Activated CD8-positive, alpha-beta T cell treated with anti-CD3 and anti-CD28 coated beads for 36 hours (primary cell): ENCODE data around the gene ZCCHC24. TPM values are rescaled to one million over a fixed set of nuclear protein-coding genes. Genes with fewer than 3 reads are reported as not detected.

Experiments
- ATAC-seq: fragments of 200-7000 bp; cut with Tn5 transposase; one replicate; pipeline ENCODE4 v1.10.0; 2021; ENCODE audit warnings: mild to moderate bottlenecking, moderate library complexity
- CTCF ChIA-PET: fragments of 350-600 bp; sonication (Branson Sonifier 250); formaldehyde crosslinking; loops from one replicate; lab custom pipeline; 2021; ENCODE audit warnings: antibody characterized with exemption; lab: Charles Lee
- POLR2A ChIA-PET: fragments of 350-600 bp; sonication (Branson Sonifier 250); formaldehyde crosslinking; loops from one replicate; lab custom pipeline; 2021; ENCODE audit warnings: antibody characterized with exemption; lab: Charles Lee
- DNase-seq: peaks from one replicate; pipeline ENCODE4 v3.0.0-alpha.2; 2020
- H3K27ac Mint-ChIP-seq: one replicate; pipeline ENCODE4 v1.8.0; 2021; ENCODE audit warnings: mild to moderate bottlenecking, mixed read lengths
- H3K27me3 Mint-ChIP-seq: one replicate; pipeline ENCODE4 v1.8.0; 2021; ENCODE audit warnings: mixed read lengths
- H3K36me3 Mint-ChIP-seq: one replicate; pipeline ENCODE4 v1.8.0; 2021; ENCODE audit warnings: low read depth, mixed read lengths
- H3K4me1 Mint-ChIP-seq: one replicate; pipeline ENCODE4 v1.8.0; 2021; ENCODE audit warnings: low read depth, mixed read lengths
- H3K4me3 Mint-ChIP-seq: one replicate; pipeline ENCODE4 v1.8.0; 2021; ENCODE audit warnings: mild to moderate bottlenecking, moderate library complexity, mixed read lengths
- H3K9me3 Mint-ChIP-seq: one replicate; pipeline ENCODE4 v1.8.0; 2021; ENCODE audit warnings: mixed read lengths
- intact Hi-C: fragments of 100-400 bp; cut with micrococcal nuclease; formaldehyde crosslinking; loops from one replicate; pipeline ENCODE4 v1.10.0; 2022
- total RNA-seq, 2 experiments: library from RNA; stranded (reverse); gene quantifications; one replicate each; pipeline ENCODE4 v1.2.3, GENCODE V29; 2021
- TF ChIP-seq, protein P1 (sequence below): fragments of 200-600 bp; IDR thresholded peaks from one replicate; pipeline ENCODE4 v1.8.0; 2022; ENCODE audit warnings: antibody characterized with exemption, mild to moderate bottlenecking

ZCCHC24 gene
- total RNA-seq, 2 experiments from 2014 or later, result 1.0 to 1.7 TPM

DNA sequence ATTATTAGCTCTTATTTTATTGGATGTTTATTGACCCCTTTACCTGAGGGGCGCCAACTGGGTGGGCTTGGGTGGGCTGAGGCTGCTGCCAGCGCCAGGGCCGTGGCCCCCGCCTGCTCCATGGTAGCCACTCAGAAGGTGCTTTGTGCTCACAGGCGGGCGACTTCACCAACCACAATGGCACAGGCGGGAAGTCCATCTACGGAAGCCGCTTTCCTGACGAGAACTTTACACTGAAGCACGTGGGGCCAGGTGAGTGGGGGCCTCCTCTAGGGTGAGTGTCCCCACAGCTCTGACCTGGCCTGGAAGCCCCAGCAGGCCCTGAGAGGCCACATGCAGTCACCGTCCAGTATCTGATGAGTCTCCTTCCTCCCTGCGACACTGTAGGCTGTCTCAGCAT lies 94.1 kb downstream of the ZCCHC24 start:
- TF ChIP-seq, protein P1, sequence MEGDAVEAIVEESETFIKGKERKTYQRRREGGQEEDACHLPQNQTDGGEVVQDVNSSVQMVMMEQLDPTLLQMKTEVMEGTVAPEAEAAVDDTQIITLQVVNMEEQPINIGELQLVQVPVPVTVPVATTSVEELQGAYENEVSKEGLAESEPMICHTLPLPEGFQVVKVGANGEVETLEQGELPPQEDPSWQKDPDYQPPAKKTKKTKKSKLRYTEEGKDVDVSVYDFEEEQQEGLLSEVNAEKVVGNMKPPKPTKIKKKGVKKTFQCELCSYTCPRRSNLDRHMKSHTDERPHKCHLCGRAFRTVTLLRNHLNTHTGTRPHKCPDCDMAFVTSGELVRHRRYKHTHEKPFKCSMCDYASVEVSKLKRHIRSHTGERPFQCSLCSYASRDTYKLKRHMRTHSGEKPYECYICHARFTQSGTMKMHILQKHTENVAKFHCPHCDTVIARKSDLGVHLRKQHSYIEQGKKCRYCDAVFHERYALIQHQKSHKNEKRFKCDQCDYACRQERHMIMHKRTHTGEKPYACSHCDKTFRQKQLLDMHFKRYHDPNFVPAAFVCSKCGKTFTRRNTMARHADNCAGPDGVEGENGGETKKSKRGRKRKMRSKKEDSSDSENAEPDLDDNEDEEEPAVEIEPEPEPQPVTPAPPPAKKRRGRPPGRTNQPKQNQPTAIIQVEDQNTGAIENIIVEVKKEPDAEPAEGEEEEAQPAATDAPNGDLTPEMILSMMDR, result no peak
- Mint-ChIP-seq H3K36me3 (peaks cover 75% of the 10 kb centered on the region), H3K4me1 (peaks cover 52% of the 10 kb centered on the region), H3K27ac (no peak overlapping the region), H3K27me3 (no peaks in the 10 kb centered on the region), H3K4me3 (no peak overlapping the region), H3K9me3 (no peaks in the 10 kb centered on the region)
- ATAC-seq, result no peak
- intact Hi-C loops, result loop anchor here (5.0 kb wide), 1 partner anchor 34 kb away; no protein-coding TSS in a partner anchor
- DNase-seq, result no peak
- ChIA-PET CTCF (no interaction called here), POLR2A (interaction anchor here (2.3 to 13.2 kb wide), 3 partner anchors 33 to 108 kb away, joined by 9 to 155 read pairs (median 26); no protein-coding TSS in a partner anchor)

DNA sequence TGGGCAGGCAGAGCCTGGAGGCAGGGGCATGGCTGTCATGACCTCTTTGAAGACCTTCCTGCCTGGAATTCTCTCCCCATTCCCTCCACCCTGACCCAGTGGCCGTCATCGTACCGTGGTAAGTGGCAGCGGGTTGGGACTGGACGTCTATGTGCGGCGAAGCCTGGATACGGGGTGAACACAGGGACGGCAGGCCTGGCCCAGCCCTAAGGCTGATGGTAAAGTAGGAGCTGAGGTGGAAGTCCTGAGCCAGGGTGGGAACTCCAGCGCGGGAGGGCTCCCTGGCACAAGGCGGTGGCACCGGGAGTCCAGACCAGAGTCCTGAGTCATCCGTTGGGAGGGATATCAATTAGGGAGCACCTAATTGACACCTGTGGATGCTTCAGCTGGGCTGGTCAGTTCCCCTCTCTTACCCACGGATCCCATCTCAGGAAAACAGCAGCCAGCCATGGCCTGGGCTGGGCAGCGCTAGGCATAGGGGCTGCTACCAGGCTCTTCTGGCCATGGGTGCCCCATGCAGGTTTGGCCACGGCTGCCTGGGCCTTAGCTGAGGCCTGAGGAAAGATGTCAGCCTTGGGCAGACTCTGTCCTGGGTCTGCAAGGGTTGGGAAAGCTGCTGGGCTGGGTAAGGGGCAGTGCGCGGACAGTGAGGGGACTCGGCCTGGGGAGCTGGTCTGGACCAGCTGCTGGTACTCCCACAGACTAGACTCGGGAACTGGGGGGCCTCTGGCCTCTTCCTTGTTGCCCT lies 94.8 kb downstream of the ZCCHC24 start:
- ATAC-seq, result no peak
- Mint-ChIP-seq H3K9me3 (no peaks in the 10 kb centered on the region), H3K27me3 (no peaks in the 10 kb centered on the region), H3K4me1 (peaks cover 48% of the 10 kb centered on the region), H3K36me3 (peaks cover 68% of the 10 kb centered on the region), H3K27ac (peak overlapping the region; percentile 20), H3K4me3 (no peak overlapping the region)
- no peak for DNase-seq
- CTCF ChIA-PET, result interaction anchor here (2.1 kb wide), 1 partner anchor 24 kb away, joined by 7 read pairs; no protein-coding TSS in a partner anchor
- TF ChIP-seq, protein P1, result no peak
- POLR2A ChIA-PET, result interaction anchor here (1.2 to 13.2 kb wide), 6 partner anchors 10 to 108 kb away, joined by 5 to 155 read pairs (median 14); no protein-coding TSS in a partner anchor
- intact Hi-C loops, result loop anchor here (5.0 kb wide), 1 partner anchor 33 kb away; no protein-coding TSS in a partner anchor

DNA sequence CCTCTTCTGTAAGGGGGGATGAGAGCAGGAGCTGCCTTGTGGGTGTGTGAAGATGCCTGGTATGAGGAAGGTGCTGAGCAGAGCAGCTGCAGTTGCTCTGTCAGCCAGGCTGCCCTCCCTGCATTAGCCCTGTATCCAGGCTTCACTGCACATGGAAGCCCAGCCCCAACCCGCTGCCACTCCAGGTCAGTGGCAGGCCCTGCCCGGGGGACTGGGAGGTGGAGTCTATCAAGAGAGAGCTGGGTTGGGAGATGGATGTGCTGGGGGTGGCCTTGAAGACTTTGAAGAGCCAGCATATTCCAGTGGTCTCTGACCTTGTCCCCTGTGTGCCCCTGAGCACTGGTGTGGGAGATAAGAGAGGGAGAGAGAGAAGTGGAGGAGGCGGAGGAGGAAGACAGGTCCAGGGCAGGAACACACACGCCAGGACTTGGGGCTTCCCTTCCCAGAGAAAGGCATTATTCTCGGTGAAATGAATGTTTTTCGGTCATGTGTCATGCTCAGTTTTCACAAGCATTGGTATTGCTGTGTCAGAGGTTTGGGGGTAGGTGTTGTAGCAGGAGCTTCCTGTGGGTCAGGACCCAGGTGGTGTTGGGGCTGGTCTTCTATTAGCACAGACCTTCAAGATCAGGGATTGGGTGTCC lies 95.5 kb downstream of the ZCCHC24 start:
- H3K9me3 Mint-ChIP-seq, result no peaks in the 10 kb centered on the region
- DNase-seq, result no peak
- intact Hi-C loops, result loop anchor here (5.0 kb wide), 2 partner anchors 33 to 58 kb away; no protein-coding TSS in a partner anchor
- peak overlapping the region; percentile 94 for H3K27ac Mint-ChIP-seq
- H3K4me3 Mint-ChIP-seq, result peak overlapping the region; percentile 86
- ATAC-seq, result no peak
- TF ChIP-seq, protein P1, result no peak
- no peaks in the 10 kb centered on the region for H3K27me3 Mint-ChIP-seq
- POLR2A ChIA-PET, result interaction anchor here (1.2 to 13.2 kb wide), 7 partner anchors 9 to 107 kb away, joined by 3 to 155 read pairs (median 9); no protein-coding TSS in a partner anchor
- peaks cover 61% of the 10 kb centered on the region for H3K36me3 Mint-ChIP-seq
- CTCF ChIA-PET, result interaction anchor here (2.1 to 4.0 kb wide), 2 partner anchors 16 to 24 kb away, joined by 7 to 25 read pairs; no protein-coding TSS in a partner anchor
- peaks cover 43% of the 10 kb centered on the region for H3K4me1 Mint-ChIP-seq

DNA sequence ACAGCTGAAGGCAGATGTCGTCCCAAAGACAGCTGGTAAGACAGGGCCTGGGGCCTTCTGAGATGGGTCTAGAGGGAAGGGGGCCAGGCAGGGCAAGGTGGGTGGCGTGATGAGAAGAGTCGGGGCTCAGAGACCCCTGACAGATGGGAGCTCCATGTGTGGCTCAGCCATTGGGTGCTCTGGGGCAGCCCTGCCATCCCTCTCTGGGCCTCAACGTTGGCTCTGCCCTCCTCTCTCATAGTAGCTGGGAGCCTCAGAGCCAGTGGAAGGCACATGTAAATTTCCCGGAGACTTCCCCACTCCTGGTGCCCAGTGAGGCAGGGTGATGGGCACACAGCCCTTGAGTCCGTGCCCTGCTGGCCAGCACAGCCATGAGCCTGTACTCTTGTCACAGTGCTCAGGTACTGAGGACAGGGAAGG lies 96.3 kb downstream of the ZCCHC24 start:
- Mint-ChIP-seq H3K9me3 (no peaks in the 10 kb centered on the region), H3K27me3 (no peaks in the 10 kb centered on the region), H3K36me3 (peaks cover 53% of the 10 kb centered on the region), H3K4me1 (peaks cover 36% of the 10 kb centered on the region), H3K4me3 (peak overlapping the region; percentile 86), H3K27ac (peak overlapping the region; percentile 94)
- ATAC-seq (no peak), DNase-seq (no peak)
- intact Hi-C loops, result loop anchor here (5.0 kb wide), 1 partner anchor 57 kb away; no protein-coding TSS in a partner anchor
- TF ChIP-seq, protein P1, result no peak
- CTCF ChIA-PET, result interaction anchor here (0.7 to 4.0 kb wide), 7 partner anchors 15 to 107 kb away, joined by 3 to 25 read pairs (median 5); partner anchors contain the start of gene ZCCHC24
- POLR2A ChIA-PET, result interaction anchor here (1.0 to 13.2 kb wide), 9 partner anchors 8 to 106 kb away, joined by 3 to 155 read pairs (median 19); no protein-coding TSS in a partner anchor
